ENCODE results near the gene FHIT. TPM values are rescaled to one million over a fixed set of nuclear protein-coding genes. Genes with fewer than 3 reads are reported as not detected.

FHIT gene
- total and polyA plus RNA-seq, 2 of the 4 experiments (the other 2 are of a cell fraction): 0.07 TPM; not detected in 1

GRCh38 chr3:59919586-59919985 is 1331.7 kb downstream of the FHIT start:
- CTCF ChIA-PET: no interaction called here
- Histone ChIP-seq H3K9me3 (ENCODE audit: control insufficient read depth, insufficient read depth, low read length) (no peaks in the 10 kb centered on the region), H3K36me3 (ENCODE audit: control insufficient read depth, insufficient read depth, low read length) (no peaks in the 10 kb centered on the region), H3K9me1 (ENCODE audit: insufficient read depth, low read length) (no peaks in the 10 kb centered on the region), H3K23ac (ENCODE audit: low read depth, low read length) (no peak overlapping the region), H2AK9ac (replicated peaks; ENCODE audit: low read depth, low read length, poor library complexity) (no peak overlapping the region), H3K4ac (ENCODE audit: low read depth, low read length) (no peak overlapping the region), H4K8ac (ENCODE audit: low read depth in 2 of 2, low read length in 2 of 2) (no peak overlapping the region), H4K5ac (ENCODE audit: low read depth, low read length) (no peak overlapping the region), H3K79me1 (ENCODE audit: low read depth in 1 of 2, low read length in 2 of 2) (no peaks in the 10 kb centered on the region), H3K9ac (ENCODE audit: low read depth, low read length) (no peak overlapping the region), H3K4me1 (ENCODE audit: control insufficient read depth, insufficient read depth, low read length) (no peaks in the 10 kb centered on the region), H2AK5ac (ENCODE audit: low read depth, low read length) (no peak overlapping the region), H2AFZ (replicated peaks; ENCODE audit: low read length, poor library complexity) (no peak overlapping the region), H4K20me1 (ENCODE audit: insufficient read depth, low read length) (no peaks in the 10 kb centered on the region), H2BK5ac (ENCODE audit: low read depth, low read length, poor library complexity, severe bottlenecking) (no peak overlapping the region), H3K56ac (ENCODE audit: extremely low read depth, insufficient read depth, low read length) (no peak overlapping the region), H3K4me3 (ENCODE audit: insufficient read depth, low read depth, low read length) (no peak overlapping the region), H2BK120ac (ENCODE audit: low read depth, low read length) (no peak overlapping the region), H3K27me3 (ENCODE audit: control insufficient read depth, insufficient read depth, low read length) (no peaks in the 10 kb centered on the region), H4K91ac (ENCODE audit: insufficient read depth, low read depth, low read length) (no peak overlapping the region), H3K14ac (replicated peaks; ENCODE audit: low read depth, low read length) (no peak overlapping the region), H3K27ac (ENCODE audit: insufficient read depth, low read length) (no peak overlapping the region), H2BK15ac (ENCODE audit: low read depth, low read length) (no peak overlapping the region), H3K18ac (ENCODE audit: low read depth, low read length) (no peak overlapping the region), H3K4me2 (ENCODE audit: low read depth, low read length) (no peak overlapping the region), H2BK20ac (ENCODE audit: low read depth, low read length) (no peak overlapping the region)
- no CpG with 5 or more reads among the region's 2 CpGs for WGBS, 2 experiments (ENCODE audit: extremely low coverage in 2 of 2, insufficient read length in 1 of 2)
- BruUV-seq (replicated peaks): no TSS peak
- no peak for DNase-seq
- POLR2A ChIA-PET (ENCODE audit: unreplicated experiment): no interaction called here
- dilution Hi-C loops (cut with HindIII; ENCODE audit: low sequenced_read_pairs, unreplicated experiment) (no loop called here), intact Hi-C loops (cut with micrococcal nuclease) (no loop called here), in situ Hi-C loops (cut with MboI; ENCODE audit: low sequenced_read_pairs) (no loop called here)
- no peak for TF ChIP-seq MXI1 (IDR thresholded peaks at IDR 0.05; ENCODE audit: borderline replicate concordance, low read depth, low read length)
- no peak for TF ChIP-seq POLR2A (IDR thresholded peaks at IDR 0.05; ENCODE audit: low read depth, low read length)
- no peak for TF ChIP-seq BHLHE40 (IDR thresholded peaks at IDR 0.05; ENCODE audit: low read depth, low read length)
- TF ChIP-seq MAZ (IDR thresholded peaks at IDR 0.05; ENCODE audit: borderline replicate concordance, low read depth, low read length): no peak
- TF ChIP-seq NFE2L2 (IDR thresholded peaks at IDR 0.05; ENCODE audit: low read depth, low read length): no peak
- no peak for ATAC-seq (ENCODE audit: low read depth)
